DOHH2 (cell line): ENCODE results near the gene PATL1.

Experiments
- EZH2phosphoT487 ChIP-seq: fragments of 200-600 bp; sonication (generic); IDR thresholded peaks from 2 replicates; pipeline ENCODE4 v1.6.1; 2017; ENCODE audit warnings: borderline replicate concordance, mild to moderate bottlenecking, antibody characterized with exemption, low read length, moderate library complexity, mixed read lengths
- TF ChIP-seq, protein P1 (sequence below): fragments of 200-600 bp; sonication (generic); IDR thresholded peaks from one replicate; pipeline ENCODE4 v1.5.1; 2014; ENCODE audit warnings: antibody characterized with exemption, mild to moderate bottlenecking, low read depth, low read length; ENCODE audit not compliant: poor library complexity, severe bottlenecking

DNA sequence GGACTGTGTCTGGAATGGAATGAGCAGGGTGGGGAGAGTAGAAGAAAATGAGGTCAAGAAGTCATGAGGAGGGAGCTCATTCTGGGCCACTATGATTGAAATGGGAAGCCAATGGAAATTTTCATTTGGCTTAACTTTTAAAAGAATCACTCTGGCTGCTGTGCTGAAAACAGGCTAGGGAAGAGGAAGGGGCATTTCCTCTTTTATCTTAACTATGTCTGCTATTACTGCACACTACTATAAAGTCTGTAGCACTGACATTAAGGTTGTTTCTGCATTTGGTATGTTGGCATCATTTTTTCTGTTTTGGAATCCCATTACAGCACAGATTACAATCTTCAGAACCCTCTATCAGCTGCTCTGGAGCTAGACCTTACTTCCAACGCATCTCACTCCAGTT, 8.2 kb downstream of the PATL1 start:
- TF ChIP-seq, protein P1, sequence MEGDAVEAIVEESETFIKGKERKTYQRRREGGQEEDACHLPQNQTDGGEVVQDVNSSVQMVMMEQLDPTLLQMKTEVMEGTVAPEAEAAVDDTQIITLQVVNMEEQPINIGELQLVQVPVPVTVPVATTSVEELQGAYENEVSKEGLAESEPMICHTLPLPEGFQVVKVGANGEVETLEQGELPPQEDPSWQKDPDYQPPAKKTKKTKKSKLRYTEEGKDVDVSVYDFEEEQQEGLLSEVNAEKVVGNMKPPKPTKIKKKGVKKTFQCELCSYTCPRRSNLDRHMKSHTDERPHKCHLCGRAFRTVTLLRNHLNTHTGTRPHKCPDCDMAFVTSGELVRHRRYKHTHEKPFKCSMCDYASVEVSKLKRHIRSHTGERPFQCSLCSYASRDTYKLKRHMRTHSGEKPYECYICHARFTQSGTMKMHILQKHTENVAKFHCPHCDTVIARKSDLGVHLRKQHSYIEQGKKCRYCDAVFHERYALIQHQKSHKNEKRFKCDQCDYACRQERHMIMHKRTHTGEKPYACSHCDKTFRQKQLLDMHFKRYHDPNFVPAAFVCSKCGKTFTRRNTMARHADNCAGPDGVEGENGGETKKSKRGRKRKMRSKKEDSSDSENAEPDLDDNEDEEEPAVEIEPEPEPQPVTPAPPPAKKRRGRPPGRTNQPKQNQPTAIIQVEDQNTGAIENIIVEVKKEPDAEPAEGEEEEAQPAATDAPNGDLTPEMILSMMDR: no peak
- no peak for TF ChIP-seq EZH2phosphoT487
